Uterus (tissue), 4 donors: ENCODE data around the gene NOL4L. TPM values are rescaled to one million over a fixed set of nuclear protein-coding genes. Genes with fewer than 3 reads are reported as not detected.

ENCODE experiments used
- DNase-seq, 2 donors: peaks; one replicate each; pipeline ENCODE4 v3.0.0-alpha.2; 2019 to 2020
- H3K27ac ChIP-seq, 2 donors: fragments of 200-600 bp; sonication (generic); 1 replicate in 1 of 2; 2 replicates in 1 of 2; pipeline ENCODE4 v1.5.1; 2016 to 2018
- H3K27me3 ChIP-seq, 2 donors: fragments of 200-600 bp; sonication (generic); one replicate each; pipeline ENCODE4 v1.5.1; 2018 to 2019; ENCODE audit warnings: control low read depth in 1 of 2
- H3K36me3 ChIP-seq, 2 donors: fragments of 200-600 bp; sonication (generic); one replicate each; pipeline ENCODE4 v1.5.1; 2019; ENCODE audit warnings: control low read depth in 1 of 2
- H3K4me1 ChIP-seq, 2 donors: fragments of 200-600 bp; sonication (generic); one replicate each; pipeline ENCODE4 v1.5.1; 2018 to 2019; ENCODE audit warnings: control low read depth in 1 of 2
- H3K4me3 ChIP-seq, 2 donors: fragments of 200-600 bp; sonication (generic); 1 replicate in 1 of 2; 2 replicates in 1 of 2; pipeline ENCODE4 v1.5.1; 2018 to 2019; ENCODE audit warnings: mild to moderate bottlenecking in 1 of 2
- H3K9me3 ChIP-seq, 2 donors: fragments of 200-600 bp; sonication (generic); one replicate each; pipeline ENCODE4 v1.5.1; 2019; ENCODE audit warnings: control low read depth in 1 of 2
- POLR2A ChIP-seq, 2 donors: fragments of 450-650 bp; IDR thresholded peaks; one replicate each; pipeline ENCODE4 v1.6.1; 2016; ENCODE audit warnings: antibody characterized with exemption in 2 of 2, mild to moderate bottlenecking in 1 of 2, moderate library complexity in 1 of 2
- intact Hi-C: fragments of 100-400 bp; cut with DNase I; formaldehyde crosslinking; loops from one replicate; pipeline ENCODE4 v1.15.1; 2023; ENCODE audit warnings: low total_unique reads
- total RNA-seq, 4 donors: library from RNA; depleted of rRNA in 3 of 4; stranded (reverse); fragments of >200 nt in 3 of 4; gene quantifications; one replicate each; pipeline versions ENCODE4 v1.1.0 to v1.2.4, GENCODE V29; 2014 to 2023
- TF ChIP-seq, protein P1 (sequence below), 4 experiments: fragments of 200-600 bp in 2 of 4; fragments of 450-650 bp in 2 of 4; sonication (generic) in 2 of 4; IDR thresholded peaks; one replicate each; pipeline ENCODE4 v1.5.1; 2016 to 2019; ENCODE audit warnings: antibody characterized with exemption in 4 of 4, mild to moderate bottlenecking in 2 of 4, moderate library complexity in 1 of 4
- donor health status: DM: yes; HTN: yes; CAD: no.

Gene NOL4L
- total RNA-seq, 4 donors from 2014 or later, result 6.2 to 31.1 (median 9.6) TPM

DNA sequence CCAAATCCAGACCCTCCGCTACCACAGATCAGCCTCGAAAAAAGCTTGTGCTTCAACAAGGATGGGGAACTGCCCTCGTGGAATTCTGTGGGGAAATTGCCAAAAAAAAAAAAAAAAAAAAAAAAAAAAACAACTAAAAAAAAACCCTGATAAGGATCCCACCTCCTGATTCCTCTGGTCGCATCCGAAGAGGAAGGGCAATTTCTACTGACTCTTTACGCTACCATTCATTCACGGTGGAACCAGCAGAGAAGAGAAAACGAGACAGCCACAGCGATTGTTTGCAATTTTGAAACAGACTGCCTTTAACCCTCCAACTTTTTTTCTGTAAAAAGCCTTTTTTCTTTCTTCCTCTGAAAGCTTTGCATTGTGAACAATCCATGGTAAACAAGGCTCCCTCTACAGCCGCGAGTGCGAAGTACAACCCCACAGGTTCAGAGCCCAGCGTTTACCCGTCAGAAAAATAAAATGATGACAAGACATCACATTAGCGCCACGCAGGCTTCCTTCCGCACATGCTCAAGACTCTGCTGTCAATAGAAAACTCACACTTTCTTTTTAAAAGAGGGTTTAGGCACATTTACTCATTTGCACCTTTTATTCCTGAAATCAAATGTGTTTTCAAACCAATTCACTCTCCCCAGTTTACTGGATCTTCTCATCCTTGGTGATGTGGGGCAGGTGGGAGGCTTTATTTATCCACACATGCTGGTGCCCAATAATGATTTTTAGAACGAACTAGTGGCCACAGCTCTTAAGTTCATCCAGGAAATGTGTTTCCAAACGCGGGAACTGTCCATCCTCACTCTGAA is 100.0 kb downstream of the NOL4L start:
- Histone ChIP-seq H3K27ac (peak overlapping the region; percentile 74 to 81), H3K4me1 (no peaks in the 10 kb centered on the region), H3K4me3 (peak overlapping the region; percentile 66 to 68), H3K36me3 (no peaks in the 10 kb centered on the region), H3K27me3 (no peaks in the 10 kb centered on the region), H3K9me3 (no peaks in the 10 kb centered on the region)
- DNase-seq, result peak; percentile 79 to 80
- TF ChIP-seq, protein P1, sequence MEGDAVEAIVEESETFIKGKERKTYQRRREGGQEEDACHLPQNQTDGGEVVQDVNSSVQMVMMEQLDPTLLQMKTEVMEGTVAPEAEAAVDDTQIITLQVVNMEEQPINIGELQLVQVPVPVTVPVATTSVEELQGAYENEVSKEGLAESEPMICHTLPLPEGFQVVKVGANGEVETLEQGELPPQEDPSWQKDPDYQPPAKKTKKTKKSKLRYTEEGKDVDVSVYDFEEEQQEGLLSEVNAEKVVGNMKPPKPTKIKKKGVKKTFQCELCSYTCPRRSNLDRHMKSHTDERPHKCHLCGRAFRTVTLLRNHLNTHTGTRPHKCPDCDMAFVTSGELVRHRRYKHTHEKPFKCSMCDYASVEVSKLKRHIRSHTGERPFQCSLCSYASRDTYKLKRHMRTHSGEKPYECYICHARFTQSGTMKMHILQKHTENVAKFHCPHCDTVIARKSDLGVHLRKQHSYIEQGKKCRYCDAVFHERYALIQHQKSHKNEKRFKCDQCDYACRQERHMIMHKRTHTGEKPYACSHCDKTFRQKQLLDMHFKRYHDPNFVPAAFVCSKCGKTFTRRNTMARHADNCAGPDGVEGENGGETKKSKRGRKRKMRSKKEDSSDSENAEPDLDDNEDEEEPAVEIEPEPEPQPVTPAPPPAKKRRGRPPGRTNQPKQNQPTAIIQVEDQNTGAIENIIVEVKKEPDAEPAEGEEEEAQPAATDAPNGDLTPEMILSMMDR (IDR thresholded peaks at IDR 0.05), result peak; percentile 78 to 86 (median 81)
- TF ChIP-seq POLR2A (IDR thresholded peaks at IDR 0.05), result no peak
- intact Hi-C loops, result no loop called here

- Histone ChIP-seq H3K9me3 (no peaks in the 10 kb centered on the region), H3K36me3 (no peaks in the 10 kb centered on the region), H3K27me3 (no peaks in the 10 kb centered on the region), H3K4me3 (peak overlapping the region; percentile 66 to 68), H3K4me1 (no peaks in the 10 kb centered on the region), H3K27ac (peak overlapping the region; percentile 74 to 81)
- peak; percentile 57 to 60 for DNase-seq
- intact Hi-C loops, result no loop called here
- TF ChIP-seq POLR2A (IDR thresholded peaks at IDR 0.05), result no peak
- TF ChIP-seq, protein P1 (IDR thresholded peaks at IDR 0.05), result no peak
These were observed 100.7 kb downstream of the NOL4L start for GRCh38 chr20:32484225-32484957.

- intact Hi-C loops, result no loop called here
- H3K27me3 ChIP-seq, result no peaks in the 10 kb centered on the region
- no peaks in the 10 kb centered on the region for H3K36me3 ChIP-seq
- DNase-seq, result peak in 1 of 2 donors; percentile 66
- peak overlapping the region; percentile 66 to 68 for H3K4me3 ChIP-seq
- peak overlapping the region; percentile 76 to 81 for H3K27ac ChIP-seq
- no peaks in the 10 kb centered on the region for H3K9me3 ChIP-seq
- no peaks in the 10 kb centered on the region for H3K4me1 ChIP-seq
- TF ChIP-seq, protein P1 (IDR thresholded peaks at IDR 0.05), result no peak
- peak in 1 of 2 donors; percentile 50 for TF ChIP-seq POLR2A (IDR thresholded peaks at IDR 0.05)
These were observed 101.5 kb downstream of the NOL4L start for GRCh38 chr20:32483351-32484224.

DNA sequence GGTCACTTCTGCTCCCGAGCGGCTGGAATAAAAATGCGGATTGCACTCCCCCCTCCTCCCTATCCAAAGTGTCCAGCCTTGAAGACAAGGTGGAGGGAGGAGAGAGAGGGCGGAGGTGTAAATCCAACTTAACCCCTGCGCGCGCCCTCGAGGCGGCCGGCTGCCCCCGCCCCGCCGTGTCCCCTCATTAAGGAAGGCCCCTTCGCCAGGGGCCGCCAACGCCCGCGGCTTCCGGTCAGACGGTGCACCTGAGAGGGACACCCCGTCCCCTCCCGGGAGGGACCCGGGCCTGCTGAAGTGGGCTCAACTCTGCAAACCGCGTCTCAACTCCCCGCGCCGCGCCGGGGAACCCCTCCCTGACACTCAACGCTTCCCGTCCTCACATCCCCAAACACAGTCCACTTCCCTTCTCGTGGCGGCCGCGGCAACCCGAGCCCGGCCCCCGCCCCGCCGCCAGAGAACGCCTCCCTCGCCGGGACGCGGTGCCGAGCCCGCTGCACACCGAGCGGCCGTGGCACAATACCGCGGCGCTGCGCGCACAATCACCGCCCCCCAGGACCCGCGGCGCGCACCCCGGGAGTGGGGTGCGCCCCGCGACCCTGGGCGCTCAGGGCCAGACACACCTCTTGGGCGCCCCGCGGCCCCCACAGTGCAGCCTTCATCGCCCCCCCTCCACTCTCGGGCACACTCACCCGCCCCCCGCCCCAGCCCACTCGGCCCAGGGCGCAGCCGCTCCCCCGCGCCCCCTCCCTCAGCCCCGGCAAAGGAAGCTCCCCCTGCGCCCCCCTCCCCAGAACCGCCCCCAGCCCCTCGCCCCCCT is 102.5 kb downstream of the NOL4L start:
- H3K27ac ChIP-seq, result peak overlapping the region; percentile 76 to 78
- no peak for DNase-seq
- no peaks in the 10 kb centered on the region for H3K27me3 ChIP-seq
- intact Hi-C loops, result no loop called here
- H3K4me1 ChIP-seq, result no peaks in the 10 kb centered on the region
- peak overlapping the region; percentile 66 to 68 for H3K4me3 ChIP-seq
- no peak for TF ChIP-seq POLR2A (IDR thresholded peaks at IDR 0.05)
- TF ChIP-seq, protein P1 (IDR thresholded peaks at IDR 0.05), result no peak
- H3K36me3 ChIP-seq, result no peaks in the 10 kb centered on the region
- H3K9me3 ChIP-seq, result no peaks in the 10 kb centered on the region
